H9 (cell line): ENCODE data around the gene DLX2. TPM values are rescaled to one million over a fixed set of nuclear protein-coding genes. Genes with fewer than 3 reads are reported as not detected.

Experiments
- DNase-seq: peaks from one replicate; pipeline ENCODE4 v3.0.0-alpha.2; 2017
- H2AFZ ChIP-seq: one replicate; pipeline ENCODE4 v1.6.1; 2013; ENCODE audit warnings: mild to moderate bottlenecking, low read length, control low read depth, moderate library complexity
- H2AK5ac ChIP-seq: 2 replicates; pipeline ENCODE4 v1.6.1; 2013; ENCODE audit warnings: low read length, control low read depth, mixed read lengths; ENCODE audit not compliant: insufficient read length
- H2BK120ac ChIP-seq: one replicate; pipeline ENCODE4 v1.6.1; 2013; ENCODE audit warnings: low read depth, mild to moderate bottlenecking, low read length, control low read depth, inconsistent platforms; ENCODE audit not compliant: poor library complexity, severe bottlenecking
- H2BK12ac ChIP-seq: 2 replicates; pipeline ENCODE4 v1.6.1; 2013; ENCODE audit warnings: low read length, control low read depth, mixed read lengths, low read depth; ENCODE audit not compliant: insufficient read length
- H2BK15ac ChIP-seq: 2 replicates; pipeline ENCODE4 v1.6.1; 2013; ENCODE audit warnings: low read depth, low read length, control low read depth
- H2BK20ac ChIP-seq: one replicate; pipeline ENCODE4 v1.6.1; 2013; ENCODE audit warnings: low read depth, mild to moderate bottlenecking, low read length, control low read depth, inconsistent platforms; ENCODE audit not compliant: poor library complexity, severe bottlenecking
- H2BK5ac ChIP-seq: 2 replicates; pipeline ENCODE4 v1.6.1; 2013; ENCODE audit warnings: low read length, control low read depth, mixed read lengths; ENCODE audit not compliant: insufficient read length
- H3K14ac ChIP-seq: 2 replicates; pipeline ENCODE4 v1.6.1; 2013; ENCODE audit warnings: low read length, control low read depth; ENCODE audit not compliant: insufficient read depth
- H3K18ac ChIP-seq: 2 replicates; pipeline ENCODE4 v1.6.1; 2013; ENCODE audit warnings: low read depth, mild to moderate bottlenecking, mixed read lengths, low read length, control low read depth; ENCODE audit not compliant: insufficient read length
- H3K23ac ChIP-seq: 2 replicates; pipeline ENCODE4 v1.6.1; 2013; ENCODE audit warnings: low read length, control low read depth, mixed read lengths, low read depth; ENCODE audit not compliant: insufficient read length
- H3K23me2 ChIP-seq: 2 replicates; pipeline ENCODE4 v1.6.1; 2013; ENCODE audit warnings: low read depth, mild to moderate bottlenecking, mixed read lengths, low read length, control low read depth; ENCODE audit not compliant: insufficient read length, poor library complexity, severe bottlenecking
- H3K27ac ChIP-seq: 2 replicates; pipeline ENCODE4 v1.5.1; 2013; ENCODE audit warnings: low read length, control low read depth, mixed read lengths, low read depth; ENCODE audit not compliant: insufficient read length
- H3K27me3 ChIP-seq: 2 replicates; pipeline ENCODE4 v1.6.1; 2013; ENCODE audit warnings: low read length, control low read depth, inconsistent platforms; ENCODE audit not compliant: insufficient read depth
- H3K4ac ChIP-seq: 2 replicates; pipeline ENCODE4 v1.6.1; 2013; ENCODE audit warnings: low read depth, mild to moderate bottlenecking, control low read depth, inconsistent platforms, low read length, moderate library complexity
- H3K4me1 ChIP-seq: 2 replicates; pipeline ENCODE4 v1.6.1; 2013; ENCODE audit warnings: low read length, control low read depth, inconsistent platforms; ENCODE audit not compliant: insufficient read depth
- H3K4me2 ChIP-seq: 2 replicates; pipeline ENCODE4 v1.6.1; 2013; ENCODE audit warnings: low read length, control low read depth, mixed read lengths; ENCODE audit not compliant: insufficient read length, insufficient read depth
- H3K56ac ChIP-seq: 2 replicates; pipeline ENCODE4 v1.6.1; 2013; ENCODE audit warnings: low read depth, mild to moderate bottlenecking, mixed read lengths, low read length, control low read depth; ENCODE audit not compliant: insufficient read length
- H3K79me1 ChIP-seq: 2 replicates; pipeline ENCODE4 v1.6.1; 2013; ENCODE audit warnings: low read depth, mild to moderate bottlenecking, moderate library complexity, low read length, control low read depth, inconsistent platforms; ENCODE audit not compliant: insufficient read depth, poor library complexity, severe bottlenecking
- H3K79me2 ChIP-seq: 2 replicates; pipeline ENCODE4 v1.6.1; 2013; ENCODE audit warnings: low read length, control low read depth, inconsistent platforms; ENCODE audit not compliant: insufficient read depth
- H3K9ac ChIP-seq: 2 replicates; pipeline ENCODE4 v1.6.1; 2013; ENCODE audit warnings: low read length, control low read depth, mixed read lengths; ENCODE audit not compliant: insufficient read length; ENCODE audit errors: extremely low read depth
- H3K9me3 ChIP-seq: one replicate; pipeline ENCODE4 v1.6.1; 2013; ENCODE audit warnings: low read depth, low read length, inconsistent platforms; ENCODE audit not compliant: control insufficient read depth
- H3T11ph ChIP-seq: one replicate; pipeline ENCODE4 v1.6.1; 2013; ENCODE audit warnings: mild to moderate bottlenecking, low read length, control low read depth, inconsistent platforms
- H4K20me1 ChIP-seq: one replicate; pipeline ENCODE4 v1.6.1; 2013; ENCODE audit not compliant: control insufficient read depth, insufficient read length, insufficient read depth
- H4K5ac ChIP-seq: 2 replicates; pipeline ENCODE4 v1.6.1; 2013; ENCODE audit warnings: low read depth, mild to moderate bottlenecking, mixed read lengths, low read length, control low read depth; ENCODE audit not compliant: insufficient read length
- H4K8ac ChIP-seq: replicated peaks from 2 replicates; pipeline ENCODE4 v1.6.1; 2013; ENCODE audit warnings: low read length, control low read depth, mixed read lengths, low read depth; ENCODE audit not compliant: insufficient read length
- H4K91ac ChIP-seq: 2 replicates; pipeline ENCODE4 v1.6.1; 2013; ENCODE audit warnings: low read depth, mild to moderate bottlenecking, moderate library complexity, mixed read lengths, low read length, control low read depth; ENCODE audit not compliant: insufficient read length
- H3K27ac Mint-ChIP-seq, 3 experiments: 2 replicates in 2 of 3; 3 replicates in 1 of 3; pipeline ENCODE4 v1.8.0; 2020 to 2021; ENCODE audit warnings: mixed read lengths in 3 of 3, mild to moderate bottlenecking in 1 of 3, moderate library complexity in 1 of 3
- H3K27me3 Mint-ChIP-seq: 2 replicates; pipeline ENCODE4 v1.8.0; 2021; ENCODE audit warnings: low read depth, mild to moderate bottlenecking, moderate library complexity, mixed read lengths
- H3K36me3 Mint-ChIP-seq, 3 experiments: 2 replicates in 2 of 3; 3 replicates in 1 of 3; pipeline ENCODE4 v1.8.0; 2020 to 2021; ENCODE audit warnings: low read depth in 3 of 3, mixed read lengths in 3 of 3; ENCODE audit not compliant: insufficient read depth in 1 of 3
- H3K4me1 Mint-ChIP-seq, 2 experiments: 2 replicates each; pipeline ENCODE4 v1.8.0; 2020; ENCODE audit warnings: mixed read lengths in 2 of 2
- H3K4me3 Mint-ChIP-seq, 2 experiments: 2 replicates in 1 of 2; 3 replicates in 1 of 2; pipeline ENCODE4 v1.8.0; 2020 to 2021; ENCODE audit warnings: mild to moderate bottlenecking in 2 of 2, mixed read lengths in 2 of 2, moderate library complexity in 1 of 2
- H3K9me3 Mint-ChIP-seq, 2 experiments: 2 replicates in 1 of 2; 3 replicates in 1 of 2; pipeline ENCODE4 v1.8.0; 2020; ENCODE audit warnings: mild to moderate bottlenecking in 2 of 2, mixed read lengths in 2 of 2, moderate library complexity in 1 of 2
- WGBS: extraction: QIAGEN DNeasy Blood & Tissue Kit; methylation state at CpG from one replicate; pipeline ENCODE4 v1.1.7; 2013; ENCODE audit warnings: missing lambda C conversion rate, low lambda C conversion rate, mixed read lengths; ENCODE audit not compliant: insufficient read length; ENCODE audit errors: extremely low coverage; 5-methylcytosine and 5-hydroxymethylcytosine counted together
- total RNA-seq: library from RNA; stranded (reverse); gene quantifications from 2 replicates; pipeline ENCODE4 v1.2.1, GENCODE V29; 2021
- TF ChIP-seq, protein P1 (sequence below): fragments of 200-600 bp; sonication (generic); conservative IDR thresholded peaks from 3 replicates; pipeline ENCODE4 v1.8.0; 2021; ENCODE audit warnings: antibody characterized with exemption, mild to moderate bottlenecking

The DLX2 gene
- total RNA-seq, 1 experiment from 2014 or later = not detected

- no peaks in the 10 kb centered on the region for H3K79me1 ChIP-seq
- no peak overlapping the region for H3K23ac ChIP-seq
- H3K36me3 Mint-ChIP-seq = no peaks in the 10 kb centered on the region; a peak in 4 of 7 replicates
- H3K4ac ChIP-seq = no peak overlapping the region
- H3K27me3 Mint-ChIP-seq = peaks cover 100% of the 10 kb centered on the region
- peaks cover 5 to 16% of the 10 kb centered on the region in 2 experiments; a peak in 3 of 5 replicates for H3K9me3 Mint-ChIP-seq
- H2BK5ac ChIP-seq = no peak overlapping the region
- H3K9me3 ChIP-seq = no peaks in the 10 kb centered on the region
- no peak overlapping the region for H2AK5ac ChIP-seq
- no peak overlapping the region for H3K9ac ChIP-seq
- peak overlapping the region in 1 of 2 experiments; percentile 64; a peak in 1 of 5 replicates for H3K4me3 Mint-ChIP-seq
- no peak overlapping the region for H2BK12ac ChIP-seq
- no peak overlapping the region for H2BK120ac ChIP-seq
- H2AFZ ChIP-seq = no peak overlapping the region
- H2BK15ac ChIP-seq = no peak overlapping the region
- no peak overlapping the region for H3K56ac ChIP-seq
- no peak overlapping the region for H3K4me2 ChIP-seq
- peak; percentile 42 for DNase-seq
- H3K23me2 ChIP-seq = peaks cover 11% of the 10 kb centered on the region
- H3K27ac ChIP-seq = no peak overlapping the region
- H3K14ac ChIP-seq = no peak overlapping the region
- no peaks in the 10 kb centered on the region for H3K79me2 ChIP-seq
- no peaks in the 10 kb centered on the region for H4K20me1 ChIP-seq
- no peak overlapping the region for H3K18ac ChIP-seq
- peaks cover 2% of the 10 kb centered on the region; the same call in 1 of the 2 replicates for H3K4me1 ChIP-seq
- TF ChIP-seq, protein P1, sequence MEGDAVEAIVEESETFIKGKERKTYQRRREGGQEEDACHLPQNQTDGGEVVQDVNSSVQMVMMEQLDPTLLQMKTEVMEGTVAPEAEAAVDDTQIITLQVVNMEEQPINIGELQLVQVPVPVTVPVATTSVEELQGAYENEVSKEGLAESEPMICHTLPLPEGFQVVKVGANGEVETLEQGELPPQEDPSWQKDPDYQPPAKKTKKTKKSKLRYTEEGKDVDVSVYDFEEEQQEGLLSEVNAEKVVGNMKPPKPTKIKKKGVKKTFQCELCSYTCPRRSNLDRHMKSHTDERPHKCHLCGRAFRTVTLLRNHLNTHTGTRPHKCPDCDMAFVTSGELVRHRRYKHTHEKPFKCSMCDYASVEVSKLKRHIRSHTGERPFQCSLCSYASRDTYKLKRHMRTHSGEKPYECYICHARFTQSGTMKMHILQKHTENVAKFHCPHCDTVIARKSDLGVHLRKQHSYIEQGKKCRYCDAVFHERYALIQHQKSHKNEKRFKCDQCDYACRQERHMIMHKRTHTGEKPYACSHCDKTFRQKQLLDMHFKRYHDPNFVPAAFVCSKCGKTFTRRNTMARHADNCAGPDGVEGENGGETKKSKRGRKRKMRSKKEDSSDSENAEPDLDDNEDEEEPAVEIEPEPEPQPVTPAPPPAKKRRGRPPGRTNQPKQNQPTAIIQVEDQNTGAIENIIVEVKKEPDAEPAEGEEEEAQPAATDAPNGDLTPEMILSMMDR = no peak
- peaks cover 90% of the 10 kb centered on the region for H3K27me3 ChIP-seq
- H4K8ac ChIP-seq = no peak overlapping the region
- no peak overlapping the region for H2BK20ac ChIP-seq
- H4K5ac ChIP-seq = no peak overlapping the region
- WGBS = no CpG with 5 or more reads among the region's 13 CpGs
- no peak overlapping the region for H3T11ph ChIP-seq
- H3K27ac Mint-ChIP-seq = no peak overlapping the region
- H3K4me1 Mint-ChIP-seq = peaks cover 43 to 65% of the 10 kb centered on the region in 2 experiments
- H4K91ac ChIP-seq = no peak overlapping the region
These were observed 11.6 kb downstream of the DLX2 start for GRCh38 chr2:172091000-172091641.
